GM12864 (cell line): ENCODE results near the gene CCDC9B.

ENCODE experiments used
- DNase-seq: peaks from one replicate; pipeline ENCODE4 v3.0.0-alpha.2; 2011; ENCODE audit warnings: low read depth
- H3K4me3 ChIP-seq: 2 replicates; pipeline ENCODE4 v1.5.1; 2011; ENCODE audit warnings: mild to moderate bottlenecking, low read depth, low read length, control low read depth
- CTCF ChIP-seq: IDR thresholded peaks from 2 replicates; pipeline ENCODE4 v1.5.1; 2011; ENCODE audit warnings: low read depth, mild to moderate bottlenecking, moderate library complexity, low read length, control low read depth, inconsistent platforms; ENCODE audit errors: missing control alignments

CCDC9B gene

GRCh38 chr15:40381818-40382529 is 41.2 kb upstream of the CCDC9B start:
- no peak for TF ChIP-seq CTCF
- no peak overlapping the region for H3K4me3 ChIP-seq
- DNase-seq = no peak

- no peak for TF ChIP-seq CTCF
- no peak overlapping the region for H3K4me3 ChIP-seq
- no peak for DNase-seq
These were observed 39.9 kb upstream of the CCDC9B start for GRCh38 chr15:40380636-40381035.

GRCh38 chr15:40379853-40380252 is 39.1 kb upstream of the CCDC9B start:
- no peak overlapping the region for H3K4me3 ChIP-seq
- DNase-seq = no peak
- TF ChIP-seq CTCF = no peak

GRCh38 chr15:40379374-40379773 is 38.6 kb upstream of the CCDC9B start:
- no peak overlapping the region for H3K4me3 ChIP-seq
- TF ChIP-seq CTCF = no peak
- DNase-seq = no peak

GRCh38 chr15:40377606-40378005 is 36.9 kb upstream of the CCDC9B start:
- TF ChIP-seq CTCF = no peak
- DNase-seq = no peak
- no peak overlapping the region for H3K4me3 ChIP-seq

GRCh38 chr15:40372981-40373380 is 32.2 kb upstream of the CCDC9B start:
- no peak overlapping the region for H3K4me3 ChIP-seq
- no peak for DNase-seq
- TF ChIP-seq CTCF = no peak

- no peak for TF ChIP-seq CTCF
- DNase-seq = no peak
- H3K4me3 ChIP-seq = no peak overlapping the region
These were observed 29.2 kb upstream of the CCDC9B start for GRCh38 chr15:40369971-40370370.
